WTC11 (cell line): ENCODE data around the gene ALDOA. TPM values are rescaled to one million over a fixed set of nuclear protein-coding genes. Genes with fewer than 3 reads are reported as not detected.

Source experiments
- ATF1 ChIP-seq: sonication (generic); formaldehyde crosslinking; IDR thresholded peaks from 2 replicates; pipeline ENCODE4 v1.8.1; 2023; ENCODE audit warnings: mild to moderate bottlenecking, moderate library complexity, missing genetic modification reagents
- CREM ChIP-seq: sonication (generic); formaldehyde crosslinking; IDR thresholded peaks from 2 replicates; pipeline ENCODE4 v1.8.1; 2022; ENCODE audit warnings: mild to moderate bottlenecking, missing genetic modification reagents, moderate library complexity
- FOXJ3 ChIP-seq: sonication (generic); formaldehyde crosslinking; IDR thresholded peaks from 2 replicates; pipeline ENCODE4 v1.9.0; 2021; ENCODE audit warnings: missing genetic modification reagents, mild to moderate bottlenecking, borderline replicate concordance
- GABPB1 ChIP-seq: sonication (generic); formaldehyde crosslinking; IDR thresholded peaks from 2 replicates; pipeline ENCODE4 v1.8.1; 2023; ENCODE audit warnings: mild to moderate bottlenecking, missing genetic modification reagents
- JUN ChIP-seq: sonication (generic); formaldehyde crosslinking; IDR thresholded peaks from 2 replicates; pipeline ENCODE4 v1.8.0; 2023; ENCODE audit warnings: mild to moderate bottlenecking, missing genetic modification reagents
- NFYB ChIP-seq: sonication (generic); formaldehyde crosslinking; conservative IDR thresholded peaks from 2 replicates; pipeline ENCODE4 v1.8.0; 2022; ENCODE audit warnings: low read depth, missing genetic modification reagents
- RORB ChIP-seq: fragments of 250-450 bp; sonication (Bioruptor Pico); IDR thresholded peaks from 2 replicates; pipeline ENCODE4 v1.9.0; 2021; ENCODE audit warnings: mild to moderate bottlenecking
- SMAD3 ChIP-seq: sonication (generic); formaldehyde crosslinking; IDR thresholded peaks from 2 replicates; pipeline ENCODE4 v1.8.0; 2022; ENCODE audit warnings: missing genetic modification reagents, mild to moderate bottlenecking, borderline replicate concordance
- SP1 ChIP-seq: sonication (generic); formaldehyde crosslinking; conservative IDR thresholded peaks from 2 replicates; pipeline ENCODE4 v1.8.1; 2022; ENCODE audit warnings: missing genetic modification reagents
- TEAD1 ChIP-seq: sonication (generic); formaldehyde crosslinking; IDR thresholded peaks from 2 replicates; pipeline ENCODE4 v1.8.0; 2022; ENCODE audit warnings: mild to moderate bottlenecking, missing genetic modification reagents
- TEAD4 ChIP-seq: sonication (generic); formaldehyde crosslinking; IDR thresholded peaks from 2 replicates; pipeline ENCODE4 v1.8.0; 2022; ENCODE audit warnings: mild to moderate bottlenecking, missing genetic modification reagents
- ZNF263 ChIP-seq: sonication (generic); formaldehyde crosslinking; IDR thresholded peaks from 2 replicates; pipeline ENCODE4 v1.8.1; 2022; ENCODE audit warnings: low read depth, mild to moderate bottlenecking, moderate library complexity, missing genetic modification reagents
- ZNF317 ChIP-seq: sonication (generic); formaldehyde crosslinking; IDR thresholded peaks from 2 replicates; pipeline ENCODE4 v1.8.1; 2023; ENCODE audit warnings: low read depth, mild to moderate bottlenecking, moderate library complexity, missing genetic modification reagents, borderline replicate concordance
- total RNA-seq: library from RNA; stranded (reverse); gene quantifications from 3 replicates; pipeline ENCODE4 v1.2.3, GENCODE V29; 2021
- TF ChIP-seq, protein P1 (sequence below): sonication (generic); formaldehyde crosslinking; IDR thresholded peaks from 2 replicates; pipeline ENCODE4 v1.8.1; 2022; ENCODE audit warnings: mild to moderate bottlenecking, missing genetic modification reagents, moderate library complexity, borderline replicate concordance
- TF ChIP-seq, protein P2 (sequence below): fragments of 250-450 bp; sonication (Bioruptor Pico); IDR thresholded peaks from 2 replicates; pipeline ENCODE4 v1.9.0; 2021; ENCODE audit warnings: mild to moderate bottlenecking
- TF ChIP-seq, protein P3 (sequence below): sonication (generic); formaldehyde crosslinking; IDR thresholded peaks from 2 replicates; pipeline ENCODE4 v1.8.1; 2022; ENCODE audit warnings: low read depth, missing genetic modification reagents, borderline replicate concordance
- TF ChIP-seq, protein P4 (sequence below): sonication (generic); formaldehyde crosslinking; IDR thresholded peaks from 2 replicates; pipeline ENCODE4 v1.8.1; 2023; ENCODE audit warnings: mild to moderate bottlenecking, missing genetic modification reagents
- TF ChIP-seq, protein P5 (sequence below): sonication (generic); formaldehyde crosslinking; IDR thresholded peaks from 2 replicates; pipeline ENCODE4 v1.8.0; 2023; ENCODE audit warnings: missing genetic modification reagents
- TF ChIP-seq, protein P6 (sequence below): sonication (generic); formaldehyde crosslinking; IDR thresholded peaks from 2 replicates; pipeline ENCODE4 v1.8.0; 2022; ENCODE audit warnings: mild to moderate bottlenecking, missing genetic modification reagents
- TF ChIP-seq, protein P7 (sequence below): sonication (generic); formaldehyde crosslinking; IDR thresholded peaks from 2 replicates; pipeline ENCODE4 v1.8.0; 2023; ENCODE audit warnings: missing genetic modification reagents, mild to moderate bottlenecking, borderline replicate concordance

The ALDOA gene
- total RNA-seq, 1 experiment from 2014 or later = 1,537 TPM

DNA sequence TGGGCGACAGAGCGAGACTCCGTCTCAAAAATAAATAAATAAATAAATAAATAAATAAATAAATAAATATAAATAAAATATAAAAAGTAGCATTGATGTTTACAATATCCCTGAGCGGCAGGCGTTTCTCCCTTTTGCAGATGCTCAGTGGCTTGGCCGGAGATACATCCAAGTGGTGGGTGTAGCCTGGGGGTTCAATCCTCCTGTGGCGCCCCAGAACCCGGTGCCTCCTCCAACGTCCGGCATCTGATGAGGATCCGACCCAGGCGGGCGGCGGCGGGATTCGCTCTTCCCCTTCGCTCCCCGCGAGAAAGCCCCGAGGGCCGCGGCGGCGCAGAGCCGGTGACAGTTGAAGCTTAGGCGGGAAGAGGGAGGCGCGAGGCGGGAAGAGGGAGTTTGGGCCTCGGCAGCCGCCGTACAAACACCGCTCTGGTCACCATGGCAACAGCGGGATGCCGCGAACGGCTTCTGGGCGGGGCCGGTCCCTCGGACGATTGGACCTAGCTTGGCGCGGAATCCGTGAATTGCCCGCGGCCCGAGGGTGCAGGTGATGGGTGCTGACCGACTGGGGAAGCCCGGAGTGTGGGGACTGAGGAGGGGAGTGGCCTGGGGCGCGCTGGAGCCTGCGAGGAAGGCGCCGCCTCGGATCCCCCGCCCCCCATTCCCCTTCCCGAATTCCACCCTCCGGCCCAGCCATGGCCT, 12.7 kb upstream of the ALDOA start (continued):
- TF ChIP-seq, protein P1, sequence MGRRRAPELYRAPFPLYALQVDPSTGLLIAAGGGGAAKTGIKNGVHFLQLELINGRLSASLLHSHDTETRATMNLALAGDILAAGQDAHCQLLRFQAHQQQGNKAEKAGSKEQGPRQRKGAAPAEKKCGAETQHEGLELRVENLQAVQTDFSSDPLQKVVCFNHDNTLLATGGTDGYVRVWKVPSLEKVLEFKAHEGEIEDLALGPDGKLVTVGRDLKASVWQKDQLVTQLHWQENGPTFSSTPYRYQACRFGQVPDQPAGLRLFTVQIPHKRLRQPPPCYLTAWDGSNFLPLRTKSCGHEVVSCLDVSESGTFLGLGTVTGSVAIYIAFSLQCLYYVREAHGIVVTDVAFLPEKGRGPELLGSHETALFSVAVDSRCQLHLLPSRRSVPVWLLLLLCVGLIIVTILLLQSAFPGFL (CRISPR knock-in tag) = peak; percentile 82; the same call in 1 of the 2 replicates
- TF ChIP-seq NFYB (CRISPR knock-in tag) (no peak), SP1 (CRISPR knock-in tag) (peak; percentile 84; the same call in 1 of the 2 replicates), ZNF263 (CRISPR knock-in tag) (peak; percentile 43; the same call in 1 of the 2 replicates), ZNF317 (CRISPR knock-in tag) (0 out of 2 replicates have a peak, but pooled peaks have one; percentile 49), GABPB1 (CRISPR knock-in tag) (peak; percentile 82), CREM (CRISPR knock-in tag) (0 out of 2 replicates have a peak, but pooled peaks have one; percentile 32), JUN (CRISPR knock-in tag) (peak; percentile 23; the same call in 1 of the 2 replicates), FOXJ3 (no peak), TEAD4 (CRISPR knock-in tag) (0 out of 2 replicates have a peak, but pooled peaks have one; percentile 23), SMAD3 (CRISPR knock-in tag) (peak; percentile 85; the same call in 1 of the 2 replicates), TEAD1 (peak; percentile 88; the same call in 1 of the 2 replicates), RORB (no peak), ATF1 (CRISPR knock-in tag) (no peak)
- TF ChIP-seq, protein P2, sequence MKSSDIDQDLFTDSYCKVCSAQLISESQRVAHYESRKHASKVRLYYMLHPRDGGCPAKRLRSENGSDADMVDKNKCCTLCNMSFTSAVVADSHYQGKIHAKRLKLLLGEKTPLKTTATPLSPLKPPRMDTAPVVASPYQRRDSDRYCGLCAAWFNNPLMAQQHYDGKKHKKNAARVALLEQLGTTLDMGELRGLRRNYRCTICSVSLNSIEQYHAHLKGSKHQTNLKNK = no peak
- TF ChIP-seq, protein P3, sequence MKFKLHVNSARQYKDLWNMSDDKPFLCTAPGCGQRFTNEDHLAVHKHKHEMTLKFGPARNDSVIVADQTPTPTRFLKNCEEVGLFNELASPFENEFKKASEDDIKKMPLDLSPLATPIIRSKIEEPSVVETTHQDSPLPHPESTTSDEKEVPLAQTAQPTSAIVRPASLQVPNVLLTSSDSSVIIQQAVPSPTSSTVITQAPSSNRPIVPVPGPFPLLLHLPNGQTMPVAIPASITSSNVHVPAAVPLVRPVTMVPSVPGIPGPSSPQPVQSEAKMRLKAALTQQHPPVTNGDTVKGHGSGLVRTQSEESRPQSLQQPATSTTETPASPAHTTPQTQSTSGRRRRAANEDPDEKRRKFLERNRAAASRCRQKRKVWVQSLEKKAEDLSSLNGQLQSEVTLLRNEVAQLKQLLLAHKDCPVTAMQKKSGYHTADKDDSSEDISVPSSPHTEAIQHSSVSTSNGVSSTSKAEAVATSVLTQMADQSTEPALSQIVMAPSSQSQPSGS (CRISPR knock-in tag) = no peak
- TF ChIP-seq, protein P4, sequence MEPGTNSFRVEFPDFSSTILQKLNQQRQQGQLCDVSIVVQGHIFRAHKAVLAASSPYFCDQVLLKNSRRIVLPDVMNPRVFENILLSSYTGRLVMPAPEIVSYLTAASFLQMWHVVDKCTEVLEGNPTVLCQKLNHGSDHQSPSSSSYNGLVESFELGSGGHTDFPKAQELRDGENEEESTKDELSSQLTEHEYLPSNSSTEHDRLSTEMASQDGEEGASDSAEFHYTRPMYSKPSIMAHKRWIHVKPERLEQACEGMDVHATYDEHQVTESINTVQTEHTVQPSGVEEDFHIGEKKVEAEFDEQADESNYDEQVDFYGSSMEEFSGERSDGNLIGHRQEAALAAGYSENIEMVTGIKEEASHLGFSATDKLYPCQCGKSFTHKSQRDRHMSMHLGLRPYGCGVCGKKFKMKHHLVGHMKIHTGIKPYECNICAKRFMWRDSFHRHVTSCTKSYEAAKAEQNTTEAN (CRISPR knock-in tag) = no peak
- TF ChIP-seq, protein P5, sequence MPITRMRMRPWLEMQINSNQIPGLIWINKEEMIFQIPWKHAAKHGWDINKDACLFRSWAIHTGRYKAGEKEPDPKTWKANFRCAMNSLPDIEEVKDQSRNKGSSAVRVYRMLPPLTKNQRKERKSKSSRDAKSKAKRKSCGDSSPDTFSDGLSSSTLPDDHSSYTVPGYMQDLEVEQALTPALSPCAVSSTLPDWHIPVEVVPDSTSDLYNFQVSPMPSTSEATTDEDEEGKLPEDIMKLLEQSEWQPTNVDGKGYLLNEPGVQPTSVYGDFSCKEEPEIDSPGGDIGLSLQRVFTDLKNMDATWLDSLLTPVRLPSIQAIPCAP = peak; percentile 47; the same call in 1 of the 2 replicates
- TF ChIP-seq, protein P6, sequence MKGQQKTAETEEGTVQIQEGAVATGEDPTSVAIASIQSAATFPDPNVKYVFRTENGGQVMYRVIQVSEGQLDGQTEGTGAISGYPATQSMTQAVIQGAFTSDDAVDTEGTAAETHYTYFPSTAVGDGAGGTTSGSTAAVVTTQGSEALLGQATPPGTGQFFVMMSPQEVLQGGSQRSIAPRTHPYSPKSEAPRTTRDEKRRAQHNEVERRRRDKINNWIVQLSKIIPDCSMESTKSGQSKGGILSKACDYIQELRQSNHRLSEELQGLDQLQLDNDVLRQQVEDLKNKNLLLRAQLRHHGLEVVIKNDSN (CRISPR knock-in tag) = 0 out of 2 replicates have a peak, but pooled peaks have one; percentile 51
- TF ChIP-seq, protein P7, sequence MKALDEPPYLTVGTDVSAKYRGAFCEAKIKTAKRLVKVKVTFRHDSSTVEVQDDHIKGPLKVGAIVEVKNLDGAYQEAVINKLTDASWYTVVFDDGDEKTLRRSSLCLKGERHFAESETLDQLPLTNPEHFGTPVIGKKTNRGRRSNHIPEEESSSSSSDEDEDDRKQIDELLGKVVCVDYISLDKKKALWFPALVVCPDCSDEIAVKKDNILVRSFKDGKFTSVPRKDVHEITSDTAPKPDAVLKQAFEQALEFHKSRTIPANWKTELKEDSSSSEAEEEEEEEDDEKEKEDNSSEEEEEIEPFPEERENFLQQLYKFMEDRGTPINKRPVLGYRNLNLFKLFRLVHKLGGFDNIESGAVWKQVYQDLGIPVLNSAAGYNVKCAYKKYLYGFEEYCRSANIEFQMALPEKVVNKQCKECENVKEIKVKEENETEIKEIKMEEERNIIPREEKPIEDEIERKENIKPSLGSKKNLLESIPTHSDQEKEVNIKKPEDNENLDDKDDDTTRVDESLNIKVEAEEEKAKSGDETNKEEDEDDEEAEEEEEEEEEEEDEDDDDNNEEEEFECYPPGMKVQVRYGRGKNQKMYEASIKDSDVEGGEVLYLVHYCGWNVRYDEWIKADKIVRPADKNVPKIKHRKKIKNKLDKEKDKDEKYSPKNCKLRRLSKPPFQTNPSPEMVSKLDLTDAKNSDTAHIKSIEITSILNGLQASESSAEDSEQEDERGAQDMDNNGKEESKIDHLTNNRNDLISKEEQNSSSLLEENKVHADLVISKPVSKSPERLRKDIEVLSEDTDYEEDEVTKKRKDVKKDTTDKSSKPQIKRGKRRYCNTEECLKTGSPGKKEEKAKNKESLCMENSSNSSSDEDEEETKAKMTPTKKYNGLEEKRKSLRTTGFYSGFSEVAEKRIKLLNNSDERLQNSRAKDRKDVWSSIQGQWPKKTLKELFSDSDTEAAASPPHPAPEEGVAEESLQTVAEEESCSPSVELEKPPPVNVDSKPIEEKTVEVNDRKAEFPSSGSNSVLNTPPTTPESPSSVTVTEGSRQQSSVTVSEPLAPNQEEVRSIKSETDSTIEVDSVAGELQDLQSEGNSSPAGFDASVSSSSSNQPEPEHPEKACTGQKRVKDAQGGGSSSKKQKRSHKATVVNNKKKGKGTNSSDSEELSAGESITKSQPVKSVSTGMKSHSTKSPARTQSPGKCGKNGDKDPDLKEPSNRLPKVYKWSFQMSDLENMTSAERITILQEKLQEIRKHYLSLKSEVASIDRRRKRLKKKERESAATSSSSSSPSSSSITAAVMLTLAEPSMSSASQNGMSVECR = peak; percentile 93
